HG03354 (cell line): ENCODE data around the gene MRPL38.
"Not testable (repeated sequence)": the region's sequence is repeated elsewhere in the genome, so short reads cannot be mapped to it uniquely, and the experiment has no call there.

Experiments used
- ATAC-seq: cut with Tn5 transposase; IDR thresholded peaks from one replicate; pipeline ENCODE4 v1.9.1; 2021; ENCODE audit warnings: mild to moderate bottlenecking; ENCODE audit not compliant: unreplicated experiment, poor library complexity, severe bottlenecking

Gene MRPL38

GRCh38 chr17:75878174-75878998 is 26.3 kb downstream of the MRPL38 start, which contains the start of gene TRIM47:
TSS of gene TRIM47 (minus strand) at chr17:75878581. CDS start at chr17:75878548, 33 bp downstream.
- ATAC-seq = no peak

GRCh38 chr17:75877752-75878173 is 26.9 kb downstream of the MRPL38 start:
- ATAC-seq = peak; percentile 57

- no peak for ATAC-seq
Measured at GRCh38 chr17:75876938-75877751, 27.5 kb downstream of the MRPL38 start.

- ATAC-seq = no peak
Measured at GRCh38 chr17:75876190-75876937, 28.3 kb downstream of the MRPL38 start.

GRCh38 chr17:75875940-75876189 is 28.8 kb downstream of the MRPL38 start:
- ATAC-seq = no peak

- no peak for ATAC-seq
Measured at GRCh38 chr17:75875182-75875939, 29.3 kb downstream of the MRPL38 start.

- no peak for ATAC-seq
Measured at GRCh38 chr17:75874323-75875181, 30.1 kb downstream of the MRPL38 start.

- no peak for ATAC-seq
Measured at GRCh38 chr17:75873587-75874322, 30.9 kb downstream of the MRPL38 start.

GRCh38 chr17:75872434-75873351 is 32.0 kb downstream of the MRPL38 start:
- no peak for ATAC-seq

GRCh38 chr17:75870228-75870627 is 34.5 kb downstream of the MRPL38 start:
- not testable (repeated sequence) for ATAC-seq

- no peak for ATAC-seq
Measured at GRCh38 chr17:75869282-75870141, 35.2 kb downstream of the MRPL38 start.

GRCh38 chr17:75868730-75869281 is 35.9 kb downstream of the MRPL38 start:
- not testable (repeated sequence) for ATAC-seq

GRCh38 chr17:75865404-75866188 is 39.1 kb downstream of the MRPL38 start:
- ATAC-seq = not testable (repeated sequence)

- not testable (repeated sequence) for ATAC-seq
Measured at GRCh38 chr17:75864887-75865286, 39.8 kb downstream of the MRPL38 start.

- peak; percentile 93 for ATAC-seq
Measured at GRCh38 chr17:75864448-75864871, 40.2 kb downstream of the MRPL38 start.
